Measurements from ENCODE around the gene CDC42EP4. TPM values are rescaled to one million over a fixed set of nuclear protein-coding genes. Genes with fewer than 3 reads are reported as not detected.

CDC42EP4 gene
- total and polyA plus RNA-seq, 2 experiments from 2014 or later = 4.4 to 19.9 TPM

DNA sequence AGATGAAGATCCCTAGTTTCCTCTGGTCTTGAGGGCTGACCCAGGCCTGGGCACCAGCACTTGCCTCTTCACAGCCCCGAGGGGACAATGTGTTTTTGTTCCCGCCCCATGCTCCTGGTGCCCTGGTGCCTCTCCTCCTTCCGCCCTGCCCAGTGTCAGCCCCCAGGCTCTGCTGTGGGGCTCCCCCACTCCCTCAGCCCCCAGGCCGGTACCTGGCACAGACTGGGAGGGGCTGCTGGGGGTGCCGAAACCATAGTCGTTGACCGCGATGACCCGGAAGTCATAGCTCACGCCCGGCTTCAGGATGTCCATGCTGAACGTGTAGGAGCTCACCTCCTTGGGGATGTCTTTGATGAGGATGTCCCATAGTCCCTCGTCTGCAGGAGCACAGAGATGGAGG lies 40.5 kb upstream of the CDC42EP4 start:
- Histone ChIP-seq H3K27ac (ENCODE audit: low read depth) (no peak overlapping the region), H4K20me1 (replicated peaks; ENCODE audit: insufficient read depth) (no peaks in the 10 kb centered on the region), H3K4me2 (no peak overlapping the region), H3K79me2 (replicated peaks; ENCODE audit: insufficient read depth) (no peaks in the 10 kb centered on the region), H3K4me3 (no peak overlapping the region), H3K9me2 (ENCODE audit: insufficient read depth) (no peaks in the 10 kb centered on the region), H2AFZ (no peak overlapping the region), H3F3A (replicated peaks; ENCODE audit: low read depth) (no peaks in the 10 kb centered on the region), H3K27me3 (ENCODE audit: insufficient read depth) (no peaks in the 10 kb centered on the region), H3K36me3 (ENCODE audit: insufficient read depth) (no peaks in the 10 kb centered on the region), H3K4me1 (ENCODE audit: insufficient read depth) (peaks cover 4% of the 10 kb centered on the region; the same call in 1 of the 2 replicates)
- TF ChIP-seq, protein P1, sequence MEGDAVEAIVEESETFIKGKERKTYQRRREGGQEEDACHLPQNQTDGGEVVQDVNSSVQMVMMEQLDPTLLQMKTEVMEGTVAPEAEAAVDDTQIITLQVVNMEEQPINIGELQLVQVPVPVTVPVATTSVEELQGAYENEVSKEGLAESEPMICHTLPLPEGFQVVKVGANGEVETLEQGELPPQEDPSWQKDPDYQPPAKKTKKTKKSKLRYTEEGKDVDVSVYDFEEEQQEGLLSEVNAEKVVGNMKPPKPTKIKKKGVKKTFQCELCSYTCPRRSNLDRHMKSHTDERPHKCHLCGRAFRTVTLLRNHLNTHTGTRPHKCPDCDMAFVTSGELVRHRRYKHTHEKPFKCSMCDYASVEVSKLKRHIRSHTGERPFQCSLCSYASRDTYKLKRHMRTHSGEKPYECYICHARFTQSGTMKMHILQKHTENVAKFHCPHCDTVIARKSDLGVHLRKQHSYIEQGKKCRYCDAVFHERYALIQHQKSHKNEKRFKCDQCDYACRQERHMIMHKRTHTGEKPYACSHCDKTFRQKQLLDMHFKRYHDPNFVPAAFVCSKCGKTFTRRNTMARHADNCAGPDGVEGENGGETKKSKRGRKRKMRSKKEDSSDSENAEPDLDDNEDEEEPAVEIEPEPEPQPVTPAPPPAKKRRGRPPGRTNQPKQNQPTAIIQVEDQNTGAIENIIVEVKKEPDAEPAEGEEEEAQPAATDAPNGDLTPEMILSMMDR (conservative IDR thresholded peaks at IDR 0.05; ENCODE audit: low read depth in 2 of 2) = no peak
- TF ChIP-seq, protein P2, sequence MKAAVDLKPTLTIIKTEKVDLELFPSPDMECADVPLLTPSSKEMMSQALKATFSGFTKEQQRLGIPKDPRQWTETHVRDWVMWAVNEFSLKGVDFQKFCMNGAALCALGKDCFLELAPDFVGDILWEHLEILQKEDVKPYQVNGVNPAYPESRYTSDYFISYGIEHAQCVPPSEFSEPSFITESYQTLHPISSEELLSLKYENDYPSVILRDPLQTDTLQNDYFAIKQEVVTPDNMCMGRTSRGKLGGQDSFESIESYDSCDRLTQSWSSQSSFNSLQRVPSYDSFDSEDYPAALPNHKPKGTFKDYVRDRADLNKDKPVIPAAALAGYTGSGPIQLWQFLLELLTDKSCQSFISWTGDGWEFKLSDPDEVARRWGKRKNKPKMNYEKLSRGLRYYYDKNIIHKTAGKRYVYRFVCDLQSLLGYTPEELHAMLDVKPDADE (IDR thresholded peaks at IDR 0.05) = no peak
- TF ChIP-seq POLR2AphosphoS5 (IDR thresholded peaks at IDR 0.05; ENCODE audit: low read depth) (no peak), NANOG (IDR thresholded peaks at IDR 0.05; ENCODE audit: borderline replicate concordance) (no peak), ZNF114 (CRISPR knock-in tag; IDR thresholded peaks at IDR 0.05) (no peak), ZNF331 (CRISPR knock-in tag; IDR thresholded peaks at IDR 0.05; ENCODE audit: low read depth) (no peak), JUNB (IDR thresholded peaks at IDR 0.05; ENCODE audit: unreplicated experiment) (no peak), CREB1 (CRISPR knock-in tag; IDR thresholded peaks at IDR 0.05; ENCODE audit: low read depth) (no peak), EZH2 (IDR thresholded peaks at IDR 0.05; ENCODE audit: low read depth, unreplicated experiment) (no peak), EZH2phosphoT487 (IDR thresholded peaks at IDR 0.05; ENCODE audit: unreplicated experiment) (no peak), STAT1 (IDR thresholded peaks at IDR 0.05; ENCODE audit: unreplicated experiment) (no peak)
- TF ChIP-seq, protein P3, sequence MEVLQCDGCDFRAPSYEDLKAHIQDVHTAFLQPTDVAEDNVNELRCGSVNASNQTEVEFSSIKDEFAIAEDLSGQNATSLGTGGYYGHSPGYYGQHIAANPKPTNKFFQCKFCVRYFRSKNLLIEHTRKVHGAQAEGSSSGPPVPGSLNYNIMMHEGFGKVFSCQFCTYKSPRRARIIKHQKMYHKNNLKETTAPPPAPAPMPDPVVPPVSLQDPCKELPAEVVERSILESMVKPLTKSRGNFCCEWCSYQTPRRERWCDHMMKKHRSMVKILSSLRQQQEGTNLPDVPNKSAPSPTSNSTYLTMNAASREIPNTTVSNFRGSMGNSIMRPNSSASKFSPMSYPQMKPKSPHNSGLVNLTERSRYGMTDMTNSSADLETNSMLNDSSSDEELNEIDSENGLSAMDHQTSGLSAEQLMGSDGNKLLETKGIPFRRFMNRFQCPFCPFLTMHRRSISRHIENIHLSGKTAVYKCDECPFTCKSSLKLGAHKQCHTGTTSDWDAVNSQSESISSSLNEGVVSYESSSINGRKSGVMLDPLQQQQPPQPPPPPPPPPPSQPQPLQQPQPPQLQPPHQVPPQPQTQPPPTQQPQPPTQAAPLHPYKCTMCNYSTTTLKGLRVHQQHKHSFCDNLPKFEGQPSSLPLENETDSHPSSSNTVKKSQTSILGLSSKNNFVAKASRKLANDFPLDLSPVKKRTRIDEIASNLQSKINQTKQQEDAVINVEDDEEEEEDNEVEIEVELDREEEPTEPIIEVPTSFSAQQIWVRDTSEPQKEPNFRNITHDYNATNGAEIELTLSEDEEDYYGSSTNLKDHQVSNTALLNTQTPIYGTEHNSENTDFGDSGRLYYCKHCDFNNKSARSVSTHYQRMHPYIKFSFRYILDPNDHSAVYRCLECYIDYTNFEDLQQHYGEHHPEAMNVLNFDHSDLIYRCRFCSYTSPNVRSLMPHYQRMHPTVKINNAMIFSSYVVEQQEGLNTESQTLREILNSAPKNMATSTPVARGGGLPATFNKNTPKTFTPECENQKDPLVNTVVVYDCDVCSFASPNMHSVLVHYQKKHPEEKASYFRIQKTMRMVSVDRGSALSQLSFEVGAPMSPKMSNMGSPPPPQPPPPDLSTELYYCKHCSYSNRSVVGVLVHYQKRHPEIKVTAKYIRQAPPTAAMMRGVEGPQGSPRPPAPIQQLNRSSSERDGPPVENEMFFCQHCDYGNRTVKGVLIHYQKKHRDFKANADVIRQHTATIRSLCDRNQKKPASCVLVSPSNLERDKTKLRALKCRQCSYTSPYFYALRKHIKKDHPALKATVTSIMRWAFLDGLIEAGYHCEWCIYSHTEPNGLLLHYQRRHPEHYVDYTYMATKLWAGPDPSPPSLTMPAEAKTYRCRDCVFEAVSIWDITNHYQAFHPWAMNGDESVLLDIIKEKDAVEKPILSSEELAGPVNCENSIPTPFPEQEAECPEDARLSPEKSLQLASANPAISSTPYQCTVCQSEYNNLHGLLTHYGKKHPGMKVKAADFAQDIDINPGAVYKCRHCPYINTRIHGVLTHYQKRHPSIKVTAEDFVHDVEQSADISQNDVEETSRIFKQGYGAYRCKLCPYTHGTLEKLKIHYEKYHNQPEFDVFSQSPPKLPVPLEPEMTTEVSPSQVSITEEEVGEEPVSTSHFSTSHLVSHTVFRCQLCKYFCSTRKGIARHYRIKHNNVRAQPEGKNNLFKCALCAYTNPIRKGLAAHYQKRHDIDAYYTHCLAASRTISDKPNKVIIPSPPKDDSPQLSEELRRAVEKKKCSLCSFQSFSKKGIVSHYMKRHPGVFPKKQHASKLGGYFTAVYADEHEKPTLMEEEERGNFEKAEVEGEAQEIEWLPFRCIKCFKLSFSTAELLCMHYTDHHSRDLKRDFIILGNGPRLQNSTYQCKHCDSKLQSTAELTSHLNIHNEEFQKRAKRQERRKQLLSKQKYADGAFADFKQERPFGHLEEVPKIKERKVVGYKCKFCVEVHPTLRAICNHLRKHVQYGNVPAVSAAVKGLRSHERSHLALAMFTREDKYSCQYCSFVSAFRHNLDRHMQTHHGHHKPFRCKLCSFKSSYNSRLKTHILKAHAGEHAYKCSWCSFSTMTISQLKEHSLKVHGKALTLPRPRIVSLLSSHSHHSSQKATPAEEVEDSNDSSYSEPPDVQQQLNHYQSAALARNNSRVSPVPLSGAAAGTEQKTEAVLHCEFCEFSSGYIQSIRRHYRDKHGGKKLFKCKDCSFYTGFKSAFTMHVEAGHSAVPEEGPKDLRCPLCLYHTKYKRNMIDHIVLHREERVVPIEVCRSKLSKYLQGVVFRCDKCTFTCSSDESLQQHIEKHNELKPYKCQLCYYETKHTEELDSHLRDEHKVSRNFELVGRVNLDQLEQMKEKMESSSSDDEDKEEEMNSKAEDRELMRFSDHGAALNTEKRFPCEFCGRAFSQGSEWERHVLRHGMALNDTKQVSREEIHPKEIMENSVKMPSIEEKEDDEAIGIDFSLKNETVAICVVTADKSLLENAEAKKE (CRISPR knock-in tag; IDR thresholded peaks at IDR 0.05) = no peak
- TF ChIP-seq, protein P4, sequence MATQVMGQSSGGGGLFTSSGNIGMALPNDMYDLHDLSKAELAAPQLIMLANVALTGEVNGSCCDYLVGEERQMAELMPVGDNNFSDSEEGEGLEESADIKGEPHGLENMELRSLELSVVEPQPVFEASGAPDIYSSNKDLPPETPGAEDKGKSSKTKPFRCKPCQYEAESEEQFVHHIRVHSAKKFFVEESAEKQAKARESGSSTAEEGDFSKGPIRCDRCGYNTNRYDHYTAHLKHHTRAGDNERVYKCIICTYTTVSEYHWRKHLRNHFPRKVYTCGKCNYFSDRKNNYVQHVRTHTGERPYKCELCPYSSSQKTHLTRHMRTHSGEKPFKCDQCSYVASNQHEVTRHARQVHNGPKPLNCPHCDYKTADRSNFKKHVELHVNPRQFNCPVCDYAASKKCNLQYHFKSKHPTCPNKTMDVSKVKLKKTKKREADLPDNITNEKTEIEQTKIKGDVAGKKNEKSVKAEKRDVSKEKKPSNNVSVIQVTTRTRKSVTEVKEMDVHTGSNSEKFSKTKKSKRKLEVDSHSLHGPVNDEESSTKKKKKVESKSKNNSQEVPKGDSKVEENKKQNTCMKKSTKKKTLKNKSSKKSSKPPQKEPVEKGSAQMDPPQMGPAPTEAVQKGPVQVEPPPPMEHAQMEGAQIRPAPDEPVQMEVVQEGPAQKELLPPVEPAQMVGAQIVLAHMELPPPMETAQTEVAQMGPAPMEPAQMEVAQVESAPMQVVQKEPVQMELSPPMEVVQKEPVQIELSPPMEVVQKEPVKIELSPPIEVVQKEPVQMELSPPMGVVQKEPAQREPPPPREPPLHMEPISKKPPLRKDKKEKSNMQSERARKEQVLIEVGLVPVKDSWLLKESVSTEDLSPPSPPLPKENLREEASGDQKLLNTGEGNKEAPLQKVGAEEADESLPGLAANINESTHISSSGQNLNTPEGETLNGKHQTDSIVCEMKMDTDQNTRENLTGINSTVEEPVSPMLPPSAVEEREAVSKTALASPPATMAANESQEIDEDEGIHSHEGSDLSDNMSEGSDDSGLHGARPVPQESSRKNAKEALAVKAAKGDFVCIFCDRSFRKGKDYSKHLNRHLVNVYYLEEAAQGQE (IDR thresholded peaks at IDR 0.05; ENCODE audit: unreplicated experiment) = no peak
- no peak for ATAC-seq
- Mint-ChIP-seq H3K36me3 (ENCODE audit: low read depth) (no peaks in the 10 kb centered on the region), H3K27ac (no peak overlapping the region), H3K4me3 (no peak overlapping the region), H3K4me1 (peaks cover 20% of the 10 kb centered on the region), H3K9me3 (no peaks in the 10 kb centered on the region), H3K27me3 (ENCODE audit: insufficient read depth, low read depth, poor library complexity) (peaks cover 19% of the 10 kb centered on the region)
- DNase-seq (ENCODE audit: low spot score) = no peak
